GM19455 (cell line): Measurements from ENCODE around the gene C5orf47.
"Not testable (repeated sequence)": the region's sequence is repeated elsewhere in the genome, so short reads cannot be mapped to it uniquely, and the experiment has no call there.

Experiments used
- ATAC-seq: cut with Tn5 transposase; IDR thresholded peaks from one replicate; pipeline ENCODE4 v1.9.1; 2021; ENCODE audit not compliant: unreplicated experiment

The C5orf47 gene

GRCh38 chr5:173970878-173971650 lies 17.9 kb upstream of the C5orf47 start:
- ATAC-seq = no peak

- no peak for ATAC-seq
Measured at GRCh38 chr5:173971681-173972345, 17.2 kb upstream of the C5orf47 start.

- ATAC-seq = peak; percentile 18
Measured at GRCh38 chr5:173972607-173972924, 16.4 kb upstream of the C5orf47 start.

- peak; percentile 84 for ATAC-seq
Measured at GRCh38 chr5:173972925-173973615, 15.9 kb upstream of the C5orf47 start.

- peak; percentile 23 for ATAC-seq
Measured at GRCh38 chr5:173973616-173973969, 15.4 kb upstream of the C5orf47 start.

- no peak for ATAC-seq
Measured at GRCh38 chr5:173974688-173975239, 14.2 kb upstream of the C5orf47 start.

GRCh38 chr5:173981185-173981761 lies 7.7 kb upstream of the C5orf47 start:
- ATAC-seq = no peak

- ATAC-seq = no peak
Measured at GRCh38 chr5:173984218-173984617, 4.8 kb upstream of the C5orf47 start.

GRCh38 chr5:173989432-173990082 lies 587 bp downstream of the C5orf47 start:
- no peak for ATAC-seq

GRCh38 chr5:173997331-173997730 lies 8.4 kb downstream of the C5orf47 start:
- ATAC-seq = no peak

- no peak for ATAC-seq
Measured at GRCh38 chr5:173998531-173998930, 9.6 kb downstream of the C5orf47 start.

- no peak for ATAC-seq
Measured at GRCh38 chr5:174000076-174000475, 11.1 kb downstream of the C5orf47 start.

GRCh38 chr5:174003795-174004194 lies 14.8 kb downstream of the C5orf47 start:
- no peak for ATAC-seq

- no peak for ATAC-seq
Measured at GRCh38 chr5:174008922-174009321, 20.0 kb downstream of the C5orf47 start.

GRCh38 chr5:174010365-174010764 lies 21.4 kb downstream of the C5orf47 start:
- ATAC-seq = no peak

GRCh38 chr5:174011441-174011840 lies 22.5 kb downstream of the C5orf47 start:
- no peak for ATAC-seq

- not testable (repeated sequence) for ATAC-seq
Measured at GRCh38 chr5:174020069-174020927, 31.3 kb downstream of the C5orf47 start.

GRCh38 chr5:174020928-174021304 lies 31.9 kb downstream of the C5orf47 start:
- no peak for ATAC-seq

- no peak for ATAC-seq
Measured at GRCh38 chr5:174022384-174023095, 33.6 kb downstream of the C5orf47 start.
